Measurements from ENCODE around the gene CALHM6. TPM values are rescaled to one million over a fixed set of nuclear protein-coding genes. Genes with fewer than 3 reads are reported as not detected.

Gene CALHM6
- total RNA-seq, 4 donors from 2014 or later: 1.2 to 3.0 TPM; not detected in 2

- intact Hi-C loops (cut with DNase I): no loop called here
- 89% methylated on average over 3 of the region's 3 CpGs for WGBS
- no peak overlapping the region for H3K4me3 ChIP-seq
- peaks cover 0 to 7% (median 1%) of the 10 kb centered on the region in 4 donors for H3K4me1 ChIP-seq
- no peak for DNase-seq (ENCODE audit: extremely low spot score)
- TF ChIP-seq POLR2AphosphoS5 (IDR thresholded peaks at IDR 0.05): no peak
- no peak for TF ChIP-seq CTCF (IDR thresholded peaks at IDR 0.05)
- TF ChIP-seq POLR2A (IDR thresholded peaks at IDR 0.05; ENCODE audit: low read depth): no peak
- TF ChIP-seq EP300 (IDR thresholded peaks at IDR 0.05): no peak
- no peaks in the 10 kb centered on the region for H3K36me3 ChIP-seq
- peaks cover 0 to 8% (median 0%) of the 10 kb centered on the region in 4 donors for H3K9me3 ChIP-seq
- no peak overlapping the region for H3K27ac ChIP-seq (replicated peaks in 1 of 4)
- H3K27me3 ChIP-seq: no peaks in the 10 kb centered on the region
Measured at GRCh38 chr6:116507324-116507723, 46.1 kb downstream of the CALHM6 start.

- peaks cover 0 to 16% (median 13%) of the 10 kb centered on the region in 4 donors for H3K4me1 ChIP-seq
- no peaks in the 10 kb centered on the region for H3K36me3 ChIP-seq
- no peak overlapping the region for H3K27ac ChIP-seq (replicated peaks in 1 of 4)
- TF ChIP-seq EP300 (IDR thresholded peaks at IDR 0.05) (no peak), CTCF (IDR thresholded peaks at IDR 0.05) (no peak), POLR2A (IDR thresholded peaks at IDR 0.05; ENCODE audit: low read depth) (no peak), POLR2AphosphoS5 (IDR thresholded peaks at IDR 0.05) (no peak)
- no peak overlapping the region for H3K4me3 ChIP-seq
- DNase-seq (ENCODE audit: extremely low spot score): no peak
- H3K9me3 ChIP-seq: peaks cover 0 to 8% (median 0%) of the 10 kb centered on the region in 4 donors
- no peaks in the 10 kb centered on the region for H3K27me3 ChIP-seq
- intact Hi-C loops (cut with DNase I): no loop called here
Measured at GRCh38 chr6:116508527-116508926, 47.4 kb downstream of the CALHM6 start.

GRCh38 chr6:116511424-116512110 lies 50.4 kb downstream of the CALHM6 start, which contains the start of gene CALHM5:
TSS of gene CALHM5 (plus strand) at chr6:116511639. CDS start at chr6:116511697, 58 bp downstream.
- no peak for DNase-seq (ENCODE audit: extremely low spot score)
- 42% methylated on average over 10 of the region's 10 CpGs for WGBS
- H3K4me1 ChIP-seq: peaks cover 0 to 23% (median 17%) of the 10 kb centered on the region in 4 donors
- TF ChIP-seq EP300 (IDR thresholded peaks at IDR 0.05) (no peak), POLR2A (IDR thresholded peaks at IDR 0.05; ENCODE audit: low read depth) (no peak), POLR2AphosphoS5 (IDR thresholded peaks at IDR 0.05) (peak; percentile 63 to 79), CTCF (IDR thresholded peaks at IDR 0.05) (peak; percentile 49 to 71 (median 53))
- H3K27me3 ChIP-seq: no peaks in the 10 kb centered on the region
- peak within 1 kb of the TSS; percentile 40 to 62 (median 51) for H3K4me3 ChIP-seq
- peaks cover 0 to 8% (median 0%) of the 10 kb centered on the region in 4 donors for H3K9me3 ChIP-seq
- H3K36me3 ChIP-seq: peaks cover 0 to 12% (median 5%) of the 10 kb centered on the region in 4 donors
- intact Hi-C loops (cut with DNase I): no loop called here
- peak within 1 kb of the TSS; percentile 75 to 86 (median 84) for H3K27ac ChIP-seq (replicated peaks in 1 of 4)

- H3K4me1 ChIP-seq: peaks cover 0 to 23% (median 17%) of the 10 kb centered on the region in 4 donors
- peaks cover 0 to 18% (median 9%) of the 10 kb centered on the region in 4 donors for H3K36me3 ChIP-seq
- 47% methylated on average over 4 of the region's 4 CpGs for whole genome bisulfite sequencing
- intact Hi-C loops (cut with DNase I): no loop called here
- no peaks in the 10 kb centered on the region for H3K27me3 ChIP-seq
- H3K27ac ChIP-seq (replicated peaks in 1 of 4): peak overlapping the region; percentile 75 to 86 (median 84)
- TF ChIP-seq POLR2AphosphoS5 (IDR thresholded peaks at IDR 0.05) (no peak), CTCF (IDR thresholded peaks at IDR 0.05) (no peak), POLR2A (IDR thresholded peaks at IDR 0.05; ENCODE audit: low read depth) (no peak), EP300 (IDR thresholded peaks at IDR 0.05) (no peak)
- H3K9me3 ChIP-seq: peaks cover 0 to 8% (median 0%) of the 10 kb centered on the region in 4 donors
- DNase-seq (ENCODE audit: extremely low spot score): no peak
- H3K4me3 ChIP-seq: peak overlapping the region; percentile 40 to 62 (median 51)
Measured at GRCh38 chr6:116512111-116512559, 51.0 kb downstream of the CALHM6 start.
